Measurements from ENCODE around the gene GALNT7. TPM values are rescaled to one million over a fixed set of nuclear protein-coding genes. Genes with fewer than 3 reads are reported as not detected.

Gene GALNT7
- total and polyA plus RNA-seq, 2 of the 13 experiments (the other 11 are each of a cell fraction or from before 2014, with no cell fraction given), result 0.08 to 0.13 TPM

GRCh38 chr4:173334891-173335752 is 166.5 kb downstream of the GALNT7 start (continued):
- TF ChIP-seq PHF5A (CRISPR knock-in tag; IDR thresholded peaks at IDR 0.05; ENCODE audit: low read depth, unreplicated experiment), result no peak
- TF ChIP-seq, protein P1, sequence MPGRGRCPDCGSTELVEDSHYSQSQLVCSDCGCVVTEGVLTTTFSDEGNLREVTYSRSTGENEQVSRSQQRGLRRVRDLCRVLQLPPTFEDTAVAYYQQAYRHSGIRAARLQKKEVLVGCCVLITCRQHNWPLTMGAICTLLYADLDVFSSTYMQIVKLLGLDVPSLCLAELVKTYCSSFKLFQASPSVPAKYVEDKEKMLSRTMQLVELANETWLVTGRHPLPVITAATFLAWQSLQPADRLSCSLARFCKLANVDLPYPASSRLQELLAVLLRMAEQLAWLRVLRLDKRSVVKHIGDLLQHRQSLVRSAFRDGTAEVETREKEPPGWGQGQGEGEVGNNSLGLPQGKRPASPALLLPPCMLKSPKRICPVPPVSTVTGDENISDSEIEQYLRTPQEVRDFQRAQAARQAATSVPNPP (CRISPR knock-in tag; IDR thresholded peaks at IDR 0.05), result no peak; the same call in 1 of the 2 replicates
- TF ChIP-seq ZNF354B (CRISPR knock-in tag; IDR thresholded peaks at IDR 0.05), result no peak
- peak; percentile 38; the same call in 1 of the 2 replicates for TF ChIP-seq ARID5B (CRISPR knock-in tag; IDR thresholded peaks at IDR 0.05)
- no peak for TF ChIP-seq KAT2B (IDR thresholded peaks at IDR 0.05; ENCODE audit: borderline replicate concordance, low read depth, low read length)
- peak; percentile 14; the same call in 1 of the 2 replicates for TF ChIP-seq ZC3H13 (CRISPR knock-in tag; IDR thresholded peaks at IDR 0.05)
- no peak for TF ChIP-seq ZNF598 (CRISPR knock-in tag; IDR thresholded peaks at IDR 0.05; ENCODE audit: borderline replicate concordance)
- 0 out of 2 replicates have a peak, but pooled peaks have one; percentile 25 for TF ChIP-seq ZBTB21 (CRISPR knock-in tag; IDR thresholded peaks at IDR 0.05)
- peak; percentile 5; the same call in 1 of the 2 replicates for TF ChIP-seq ZBTB2 (CRISPR knock-in tag; IDR thresholded peaks at IDR 0.05; ENCODE audit: low read depth)
- TF ChIP-seq TMF1 (CRISPR knock-in tag; IDR thresholded peaks at IDR 0.05; ENCODE audit: low read depth), result no peak
- no peak for TF ChIP-seq MED8 (CRISPR knock-in tag; IDR thresholded peaks at IDR 0.05; ENCODE audit: insufficient replicate concordance)
- no peak for TF ChIP-seq MYNN (CRISPR knock-in tag; IDR thresholded peaks at IDR 0.05; ENCODE audit: low read depth)
- peak; percentile 21; the same call in 1 of the 2 replicates for TF ChIP-seq ZNF317 (CRISPR knock-in tag; IDR thresholded peaks at IDR 0.05)
- peak; percentile 42; the same call in 1 of the 2 replicates for TF ChIP-seq ZFX (CRISPR knock-in tag; IDR thresholded peaks at IDR 0.05; ENCODE audit: low read depth)
- 0 out of 2 replicates have a peak, but pooled peaks have one; percentile 12 for TF ChIP-seq HNF4A (CRISPR knock-in tag; IDR thresholded peaks at IDR 0.05)
- no peak for TF ChIP-seq ZNF678 (CRISPR knock-in tag; IDR thresholded peaks at IDR 0.05)
- TF ChIP-seq, protein P2, sequence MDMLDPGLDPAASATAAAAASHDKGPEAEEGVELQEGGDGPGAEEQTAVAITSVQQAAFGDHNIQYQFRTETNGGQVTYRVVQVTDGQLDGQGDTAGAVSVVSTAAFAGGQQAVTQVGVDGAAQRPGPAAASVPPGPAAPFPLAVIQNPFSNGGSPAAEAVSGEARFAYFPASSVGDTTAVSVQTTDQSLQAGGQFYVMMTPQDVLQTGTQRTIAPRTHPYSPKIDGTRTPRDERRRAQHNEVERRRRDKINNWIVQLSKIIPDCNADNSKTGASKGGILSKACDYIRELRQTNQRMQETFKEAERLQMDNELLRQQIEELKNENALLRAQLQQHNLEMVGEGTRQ (IDR thresholded peaks at IDR 0.05; ENCODE audit: low read depth, low read length), result no peak
- TF ChIP-seq, protein P2 (CRISPR knock-in tag; IDR thresholded peaks at IDR 0.05; ENCODE audit: borderline replicate concordance), result no peak
- TF ChIP-seq, protein P3, sequence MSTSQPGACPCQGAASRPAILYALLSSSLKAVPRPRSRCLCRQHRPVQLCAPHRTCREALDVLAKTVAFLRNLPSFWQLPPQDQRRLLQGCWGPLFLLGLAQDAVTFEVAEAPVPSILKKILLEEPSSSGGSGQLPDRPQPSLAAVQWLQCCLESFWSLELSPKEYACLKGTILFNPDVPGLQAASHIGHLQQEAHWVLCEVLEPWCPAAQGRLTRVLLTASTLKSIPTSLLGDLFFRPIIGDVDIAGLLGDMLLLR (CRISPR knock-in tag; IDR thresholded peaks at IDR 0.05), result peak; percentile 57; the same call in 1 of the 2 replicates

Measured in HepG2 (cell line).